CMK (cell line): ENCODE data around the gene PURB.
"Not testable (repeated sequence)": the region's sequence is repeated elsewhere in the genome, so short reads cannot be mapped to it uniquely, and the experiment has no call there.

ENCODE experiments used
- DNase-seq: peaks from one replicate; pipeline ENCODE4 v3.0.0-alpha.2; 2010; ENCODE audit warnings: low read depth

Gene PURB

GRCh38 chr7:44852590-44852989 lies 32.7 kb downstream of the PURB start:
- no peak for DNase-seq

DNA sequence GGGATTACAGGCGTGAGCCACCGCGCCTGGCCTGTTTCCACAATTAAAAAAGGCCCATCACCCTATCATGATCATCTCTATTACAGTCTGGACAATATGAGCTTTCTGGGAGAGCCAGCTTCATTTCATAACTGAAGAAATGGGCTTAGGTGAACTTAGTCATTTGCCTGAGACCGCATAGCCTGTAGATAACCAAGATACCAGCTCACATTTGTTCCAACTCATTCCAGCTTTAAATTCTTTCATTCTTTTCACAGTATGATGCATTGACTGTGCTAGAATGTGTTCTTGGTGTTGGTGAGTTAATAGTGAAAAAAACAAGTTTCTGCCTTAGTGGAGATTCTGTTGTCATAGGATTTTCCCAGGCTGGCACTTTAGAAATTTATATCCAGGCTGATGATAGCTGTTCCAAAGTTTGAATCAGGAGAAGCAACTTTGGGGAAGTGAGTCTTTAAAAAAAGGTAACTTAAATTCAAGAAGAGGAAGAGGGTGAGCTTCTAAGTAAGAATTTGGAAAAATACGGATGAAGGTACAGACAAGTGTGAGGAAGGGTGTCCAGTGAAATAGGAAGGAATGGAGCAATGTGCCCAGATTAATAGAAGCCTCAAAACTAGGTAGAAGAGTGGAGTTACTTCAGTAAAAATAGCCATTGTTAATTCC lies 35.3 kb downstream of the PURB start:
- DNase-seq = no peak

GRCh38 chr7:44849259-44849884 lies 36.0 kb downstream of the PURB start:
- no peak for DNase-seq

DNA sequence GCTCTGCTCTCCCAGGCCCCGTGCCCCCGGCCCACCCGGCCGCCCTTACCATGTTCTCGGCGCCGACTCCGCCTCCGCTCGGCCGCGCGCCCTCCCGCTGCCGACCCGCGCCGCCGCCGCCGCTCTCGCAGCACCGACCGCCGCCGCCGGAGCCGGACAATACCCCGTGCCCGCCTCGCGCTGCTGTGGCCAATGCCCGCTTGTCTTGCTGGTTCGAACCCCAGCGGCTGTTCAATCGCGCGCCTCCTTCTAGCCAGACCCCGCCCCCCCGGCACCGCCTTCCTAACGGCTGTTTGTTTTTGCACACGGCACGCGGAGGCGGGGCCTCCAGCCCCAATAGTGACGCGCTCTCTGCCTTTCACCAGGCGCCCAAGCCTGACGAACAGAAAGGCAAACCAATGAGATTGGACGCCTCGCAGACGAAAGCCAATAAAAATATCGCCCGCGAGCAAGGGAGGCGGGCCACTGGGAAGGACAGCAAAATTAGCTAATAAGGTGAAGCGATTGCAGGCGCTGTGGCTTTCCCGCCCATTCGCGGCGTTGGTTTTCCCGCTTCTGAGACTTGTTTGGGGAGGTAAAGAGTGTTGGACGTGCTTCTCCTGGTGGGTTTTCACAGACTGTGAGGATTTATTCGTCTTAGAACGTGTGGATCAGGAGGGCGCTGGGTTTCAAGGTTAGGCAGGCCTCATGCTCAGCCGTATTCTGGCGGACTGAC lies 37.3 kb downstream of the PURB start, which contains the start of gene H2AZ2:
Gene H2AZ2, minus strand, starts transcription at position 168 of the 715 bp plus-strand sequence. Its CDS starts 116 bp downstream, at position 52.
- peak; percentile 96 for DNase-seq

DNA sequence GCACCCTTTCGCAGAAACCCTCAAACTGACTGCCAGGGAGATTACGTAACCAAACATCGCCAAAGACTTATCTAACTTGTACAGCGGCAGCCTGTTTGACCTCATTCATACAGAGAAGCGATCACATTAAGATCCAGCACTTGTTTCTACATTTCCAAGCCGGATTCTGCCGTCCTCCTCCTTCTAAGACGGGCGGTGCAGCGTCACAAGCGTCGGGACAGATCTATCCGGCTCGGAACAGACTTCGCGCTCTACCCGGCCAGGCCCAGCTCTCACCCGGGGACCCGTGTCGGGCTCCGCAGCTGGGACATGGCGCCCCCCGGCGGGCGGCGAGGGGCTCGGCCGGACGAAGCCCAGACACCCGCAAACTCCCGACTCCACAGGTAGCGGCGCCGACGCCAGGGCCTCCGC lies 37.8 kb downstream of the PURB start:
- peak; percentile 54 for DNase-seq

DNA sequence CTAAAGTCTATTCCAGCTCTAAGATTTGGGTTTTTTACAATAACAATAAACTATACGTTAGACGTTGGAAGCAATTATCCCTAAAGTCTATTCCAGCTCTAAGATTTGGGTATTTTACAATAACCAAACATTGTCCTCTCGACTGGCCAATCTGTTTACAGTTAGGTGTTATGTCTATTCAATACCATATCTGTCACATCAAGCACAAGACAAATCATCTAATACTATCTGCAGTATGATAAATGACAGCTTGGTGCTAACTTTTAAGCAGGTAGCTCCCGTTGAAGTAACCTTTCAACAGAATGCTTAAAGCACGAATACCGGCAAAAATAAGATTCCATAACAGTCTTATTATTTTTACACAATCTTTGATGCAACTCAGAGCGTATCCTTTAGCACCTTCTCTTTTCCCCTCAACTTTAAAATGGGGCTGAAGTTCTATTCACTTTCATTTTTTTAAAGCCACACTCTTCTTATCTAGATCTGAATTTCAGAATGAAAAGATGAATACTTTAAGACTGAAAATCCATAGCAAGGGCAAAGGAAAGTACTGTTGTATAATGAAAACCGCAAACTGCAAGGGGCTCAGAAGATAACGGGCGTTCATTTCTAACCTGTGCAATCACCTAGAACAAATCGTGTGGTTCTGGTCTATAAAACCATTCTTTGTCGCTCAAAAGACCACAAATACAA lies 38.4 kb downstream of the PURB start:
- no peak for DNase-seq

DNA sequence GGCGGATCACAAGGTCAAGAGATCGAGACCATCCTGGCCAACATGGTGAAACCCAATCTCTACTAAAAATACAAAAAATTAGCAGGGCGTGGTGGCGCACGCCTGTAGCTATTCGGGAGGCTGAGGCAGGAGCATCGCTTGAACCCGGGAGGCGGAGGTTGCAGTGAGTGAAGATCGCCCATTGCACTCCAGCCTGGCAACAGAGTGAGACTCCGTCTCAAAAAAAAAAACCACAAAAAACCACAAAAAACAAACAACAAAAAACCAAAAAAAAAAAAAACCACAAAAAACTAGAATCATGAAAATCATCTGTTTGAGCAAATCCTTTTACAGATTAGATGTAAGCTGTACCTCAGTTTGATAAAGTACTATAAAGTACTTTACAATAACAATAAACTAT lies 38.9 kb downstream of the PURB start:
- not testable (repeated sequence) for DNase-seq

GRCh38 chr7:44845451-44845850 lies 39.9 kb downstream of the PURB start:
- DNase-seq = no peak

DNA sequence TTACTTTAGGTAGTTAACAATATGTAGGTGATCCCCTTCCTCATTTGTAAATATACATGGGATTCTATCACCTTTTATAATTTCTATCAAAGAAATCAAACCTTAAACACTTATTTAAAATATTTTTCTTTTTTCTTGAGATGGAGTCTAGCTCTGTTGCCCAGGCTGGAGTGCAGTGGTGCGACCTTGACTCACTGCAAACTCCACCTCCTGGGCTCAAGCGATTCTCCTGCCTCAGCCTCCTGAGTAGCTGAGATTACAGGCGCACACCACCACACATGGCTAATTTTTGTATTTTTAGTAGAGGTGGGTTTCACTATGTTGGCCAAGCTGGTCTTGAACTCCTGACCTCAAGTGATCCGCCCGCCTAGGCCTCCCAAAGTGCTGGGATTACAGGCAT lies 41.9 kb downstream of the PURB start:
- not testable (repeated sequence) for DNase-seq

DNA sequence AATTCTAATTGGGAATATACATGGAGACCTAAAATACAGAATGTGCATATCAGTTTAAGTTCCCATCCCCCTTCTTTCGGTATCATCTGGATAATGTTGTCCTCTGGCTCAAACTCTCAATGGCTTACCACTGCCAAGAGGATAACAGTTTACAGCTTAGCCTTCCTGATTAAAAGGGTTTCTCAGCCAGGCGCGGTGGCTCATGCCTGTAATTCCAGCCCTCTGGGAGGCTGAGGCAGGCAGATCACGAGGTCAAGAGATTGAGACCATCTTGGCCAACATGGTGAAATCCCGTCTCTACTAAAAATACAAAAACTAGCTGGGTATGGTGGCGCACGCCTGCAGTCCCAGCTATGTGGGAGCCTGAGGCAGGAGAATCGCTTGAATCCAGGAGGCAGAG lies 42.7 kb downstream of the PURB start:
- not testable (repeated sequence) for DNase-seq

DNA sequence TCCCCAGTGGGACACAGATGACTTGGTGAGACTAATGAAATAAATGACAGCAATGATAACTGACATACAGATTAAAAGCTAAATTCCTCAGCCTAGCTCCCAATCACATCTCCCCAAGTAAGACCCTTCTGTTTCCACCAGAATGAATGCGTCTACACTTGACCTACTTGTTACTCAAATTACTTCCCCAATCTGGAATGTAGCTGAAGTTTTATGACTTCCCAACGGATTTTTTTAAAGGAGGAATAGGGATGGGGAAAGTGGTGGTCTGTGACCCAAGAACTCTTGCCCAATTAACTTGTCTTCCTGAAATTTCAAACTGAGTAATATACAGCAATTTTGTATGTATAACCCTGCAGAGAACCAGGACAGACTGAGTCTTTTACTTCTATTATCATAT lies 46.6 kb downstream of the PURB start:
- DNase-seq = no peak

DNA sequence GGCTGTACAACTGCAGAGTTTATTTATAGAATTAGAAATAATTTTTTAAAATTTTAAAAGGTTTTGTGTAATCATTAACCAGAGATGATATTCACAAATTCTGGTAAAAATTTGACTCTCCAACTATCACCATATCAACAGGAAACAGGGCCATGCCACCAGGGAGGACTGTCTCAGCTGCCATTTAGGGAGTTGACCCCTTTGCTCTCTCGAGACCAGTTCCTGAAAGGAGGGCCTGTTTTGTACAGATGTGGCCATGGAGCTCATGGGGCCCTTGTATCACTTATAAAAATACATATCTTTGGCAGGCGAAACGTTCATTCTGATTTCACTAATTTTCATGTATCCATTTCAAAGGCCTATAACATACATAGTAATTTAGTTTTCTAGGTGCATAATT lies 57.8 kb downstream of the PURB start:
- peak; percentile 55 for DNase-seq
